Measurements from ENCODE around the gene BRF1. TPM values are rescaled to one million over a fixed set of nuclear protein-coding genes. Genes with fewer than 3 reads are reported as not detected.

The BRF1 gene
- total and polyA plus RNA-seq, 2 of the 8 experiments (the other 6 are each of a cell fraction or from before 2014, with no cell fraction given) = 7.7 to 18.3 TPM

- H3K14ac ChIP-seq (ENCODE audit: insufficient read length) = no peak overlapping the region
- peaks cover 0 to 3% of the 10 kb centered on the region in 2 experiments for H4K20me1 ChIP-seq (replicated peaks in 1 of 2; ENCODE audit: control insufficient read depth in 1 of 2, insufficient read depth in 2 of 2, low read length in 2 of 2)
- no peaks in the 10 kb centered on the region for H3K79me1 ChIP-seq (ENCODE audit: low read depth, low read length)
- no peak overlapping the region for H2BK12ac ChIP-seq (ENCODE audit: low read depth, low read length)
- H4K8ac ChIP-seq (ENCODE audit: extremely low read depth, insufficient read depth, low read length) = no peak overlapping the region
- no peak overlapping the region for H3K4ac ChIP-seq (replicated peaks; ENCODE audit: insufficient read length, low read depth, low read length)
- no peak overlapping the region for H3K27ac ChIP-seq (ENCODE audit: low read depth, low read length)
- H2BK15ac ChIP-seq (ENCODE audit: low read length) = no peak overlapping the region
- H3K9me3 ChIP-seq (ENCODE audit: insufficient read depth in 2 of 2, low read depth in 1 of 2, low read length in 1 of 2) = peaks cover 0 to 4% of the 10 kb centered on the region in 2 experiments; a peak in 1 of 4 replicates
- H2AK5ac ChIP-seq (ENCODE audit: low read depth, low read length) = no peak overlapping the region
- no peak overlapping the region for H3K4me2 ChIP-seq (ENCODE audit: insufficient read depth in 1 of 2, low read depth in 2 of 2, low read length in 2 of 2)
- no peak overlapping the region for H3K23ac ChIP-seq (ENCODE audit: insufficient read length)
- H3K56ac ChIP-seq (replicated peaks; ENCODE audit: insufficient read length, low read depth, low read length) = no peak overlapping the region
- TF ChIP-seq GABPA (IDR thresholded peaks at IDR 0.05; ENCODE audit: borderline replicate concordance, insufficient read depth, low read length) (no peak), TAF7 (optimal IDR thresholded peaks at IDR 0.05; ENCODE audit: borderline replicate concordance, low read depth, low read length) (no peak), E2F6 (IDR thresholded peaks at IDR 0.05) (no peak)
- no peak for DNase-seq (ENCODE audit: low read depth in 1 of 2, low spot score in 2 of 2)
- H3K27me3 ChIP-seq (replicated peaks in 1 of 4; ENCODE audit: control insufficient read depth in 3 of 4, extremely low read depth in 1 of 4, insufficient read depth in 3 of 4, low read length in 3 of 4) = no peaks in the 10 kb centered on the region
- H2AFZ ChIP-seq (ENCODE audit: low read length) = no peak overlapping the region
- H4K5ac ChIP-seq (ENCODE audit: insufficient read length, low read depth, low read length) = no peak overlapping the region
- no peak overlapping the region for H3K18ac ChIP-seq (ENCODE audit: extremely low read depth, low read length)
- 95% methylated on average over 13 of the region's 18 CpGs; no CpG with 5 or more reads in 1 of the 2 experiments for WGBS, 2 experiments (ENCODE audit: extremely low coverage in 1 of 2, insufficient coverage in 1 of 2, insufficient read length in 1 of 2, insufficient replicate concordance in 2 of 2, low coverage in 1 of 2, low lambda C conversion rate in 2 of 2, missing lambda C conversion rate in 1 of 2)
- ChIA-PET CTCF (ENCODE audit: partially characterized antibody) (interaction anchor here (1.3 kb wide), 1 partner anchor 19 kb away, joined by 3 read pairs; the partner anchor contains the start of gene BTBD6), POLR2A (ENCODE audit: partially characterized antibody) (no interaction called here)
- H3K23me2 ChIP-seq (ENCODE audit: low read depth, low read length) = no peaks in the 10 kb centered on the region
- no peak overlapping the region for H3K9ac ChIP-seq (replicated peaks in 1 of 4; ENCODE audit: extremely low read depth in 1 of 4, low read depth in 3 of 4, low read length in 3 of 4)
- H3K4me3 ChIP-seq (ENCODE audit: extremely low read depth in 1 of 4, insufficient read depth in 2 of 4, low read depth in 3 of 4, low read length in 4 of 4) = no peak overlapping the region
- no peak overlapping the region for H4K91ac ChIP-seq (replicated peaks; ENCODE audit: insufficient read length, low read length)
- H2BK20ac ChIP-seq (ENCODE audit: low read length) = no peak overlapping the region
- H3K36me3 ChIP-seq (ENCODE audit: control insufficient read depth in 2 of 4, insufficient read depth in 4 of 4, low read length in 3 of 4) = no peaks in the 10 kb centered on the region; a peak in 1 of 8 replicates
- no peak overlapping the region for H2BK120ac ChIP-seq (replicated peaks; ENCODE audit: low read depth, low read length)
- H2BK5ac ChIP-seq (ENCODE audit: low read depth, low read length) = peak overlapping the region; percentile 66; the same call in 1 of the 2 replicates
- no peaks in the 10 kb centered on the region for H3K4me1 ChIP-seq (replicated peaks in 1 of 4; ENCODE audit: control insufficient read depth in 3 of 4, insufficient read depth in 4 of 4, low read length in 3 of 4)
- no peak for FAIRE-seq
- H3K79me2 ChIP-seq (ENCODE audit: control insufficient read depth in 1 of 2, insufficient read depth in 2 of 2, low read length in 2 of 2) = no peaks in the 10 kb centered on the region
Observed at GRCh38 chr14:105229099-105229655, 71.6 kb downstream of the BRF1 start.
